ENCODE results near the gene ZNF787. TPM values are rescaled to one million over a fixed set of nuclear protein-coding genes. Genes with fewer than 3 reads are reported as not detected.
"Not testable (repeated sequence)": the region's sequence is repeated elsewhere in the genome, so short reads cannot be mapped to it uniquely, and the experiment has no call there.

ZNF787 gene
- total RNA-seq, 1 donor from 2014 or later: 11.3 TPM

DNA sequence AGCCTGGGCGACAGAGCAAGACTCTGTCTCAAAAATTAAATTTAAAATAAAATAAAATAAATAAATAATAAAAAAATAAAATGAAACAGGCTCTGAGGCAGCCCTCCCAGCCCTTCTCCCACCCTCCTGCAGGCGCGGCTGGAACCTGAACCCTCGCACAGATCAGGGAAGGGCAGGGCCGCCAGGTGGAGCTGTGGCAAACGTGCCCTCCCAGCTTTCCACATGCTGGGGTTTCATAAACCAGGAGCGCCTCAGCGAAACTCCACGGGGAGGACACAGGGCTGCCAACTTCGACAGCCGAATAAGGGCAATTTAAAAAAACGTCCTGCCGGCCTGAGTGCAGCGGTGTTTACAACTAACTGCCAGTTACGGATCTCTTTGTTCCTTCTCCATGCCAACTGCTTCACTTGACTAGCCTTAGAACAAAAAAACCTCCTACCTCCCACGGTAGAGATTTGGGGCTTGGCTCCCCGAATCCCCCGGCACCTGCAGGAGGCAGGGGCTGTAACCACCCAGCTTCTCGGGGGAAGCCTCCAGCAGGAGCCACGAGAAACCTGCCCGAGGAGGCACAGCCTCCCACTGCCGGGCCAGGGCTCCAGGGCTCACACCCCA lies 15.9 kb downstream of the ZNF787 start:
- peak; percentile 11 for DNase-seq

DNA sequence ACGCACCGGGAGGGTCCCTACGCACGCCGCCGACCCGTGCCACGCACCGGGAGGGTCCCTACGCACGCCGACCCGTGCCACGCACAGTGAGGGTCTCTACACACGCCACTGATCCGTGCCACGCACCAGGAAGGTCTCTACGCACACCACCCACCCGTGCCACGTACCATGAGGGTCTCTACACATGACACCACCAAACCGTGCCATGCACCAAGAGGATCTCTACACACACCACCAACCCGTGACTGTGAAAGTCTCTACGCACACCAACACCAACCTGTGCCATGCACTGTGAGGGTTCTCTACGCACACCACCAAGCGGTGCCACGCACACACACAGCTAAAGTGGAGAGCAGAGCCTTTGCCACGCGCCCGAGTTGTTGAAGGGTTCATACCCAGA lies 16.7 kb downstream of the ZNF787 start:
- no peak for DNase-seq

DNA sequence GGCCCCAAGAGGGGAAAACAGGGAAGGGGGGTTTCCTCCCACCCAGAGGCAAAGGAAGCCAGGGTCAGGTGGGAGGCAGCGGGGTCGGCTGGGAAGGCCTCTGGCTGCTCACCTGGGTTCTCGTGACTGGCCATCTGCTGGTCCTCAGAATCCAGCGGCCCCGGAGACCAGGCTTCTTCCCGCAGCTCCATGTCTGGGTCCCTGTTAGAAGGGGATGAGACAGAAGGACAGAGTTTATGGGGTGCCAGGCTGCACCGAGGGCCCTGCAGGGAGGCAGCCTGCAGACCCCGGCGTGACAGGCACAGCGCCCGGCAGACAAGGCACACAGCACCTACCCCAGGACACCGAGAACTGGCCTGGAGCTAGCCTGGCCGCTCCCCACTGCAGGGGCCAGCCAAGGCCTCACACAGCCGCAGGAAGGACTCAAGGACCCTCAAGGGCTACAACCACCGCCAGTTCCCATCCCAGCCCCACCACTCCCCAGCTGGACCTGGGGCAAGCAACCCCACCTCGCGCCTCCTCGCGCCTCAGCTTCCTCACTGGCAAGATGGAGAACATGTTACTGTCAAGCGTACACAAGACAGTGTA lies 18.0 kb downstream of the ZNF787 start:
- DNase-seq: no peak

DNA sequence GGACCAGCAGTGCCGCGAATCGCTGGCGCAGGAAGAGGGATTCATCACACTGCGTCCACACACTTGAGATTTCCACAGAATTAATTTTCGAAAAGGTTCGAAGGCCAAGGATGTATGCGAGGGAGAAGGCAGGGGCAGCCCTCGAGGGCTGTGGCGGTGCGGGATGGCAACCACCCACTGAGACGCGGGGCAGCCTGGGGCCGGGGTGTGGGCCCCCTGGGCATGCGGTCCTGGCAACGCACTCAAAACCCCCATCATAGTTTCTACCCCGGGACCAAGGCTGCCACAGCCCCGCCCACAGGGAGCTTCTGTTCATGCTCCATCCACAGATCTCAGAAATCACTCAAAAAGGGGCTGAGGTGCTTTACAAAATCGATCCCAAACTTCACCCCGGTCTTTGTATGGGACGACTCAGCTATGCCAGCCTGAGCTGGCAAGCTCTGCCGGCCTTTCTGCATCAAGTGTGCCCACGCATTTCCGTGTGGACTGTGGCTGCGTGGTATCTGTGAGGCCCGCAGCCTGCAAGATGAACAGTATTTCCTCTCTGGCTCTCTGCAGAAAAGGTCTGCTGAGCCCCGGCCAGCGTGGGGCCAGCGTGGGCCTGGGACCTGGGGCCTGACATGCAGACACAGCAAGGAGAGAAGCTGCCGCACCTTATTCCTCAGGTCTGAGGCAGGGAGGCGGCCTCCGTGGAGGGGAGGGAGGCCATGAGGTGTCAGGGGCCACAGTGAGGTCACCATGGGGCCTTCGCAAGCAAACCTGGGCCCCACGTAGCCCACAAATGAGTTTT lies 19.2 kb downstream of the ZNF787 start:
- DNase-seq: no peak

DNA sequence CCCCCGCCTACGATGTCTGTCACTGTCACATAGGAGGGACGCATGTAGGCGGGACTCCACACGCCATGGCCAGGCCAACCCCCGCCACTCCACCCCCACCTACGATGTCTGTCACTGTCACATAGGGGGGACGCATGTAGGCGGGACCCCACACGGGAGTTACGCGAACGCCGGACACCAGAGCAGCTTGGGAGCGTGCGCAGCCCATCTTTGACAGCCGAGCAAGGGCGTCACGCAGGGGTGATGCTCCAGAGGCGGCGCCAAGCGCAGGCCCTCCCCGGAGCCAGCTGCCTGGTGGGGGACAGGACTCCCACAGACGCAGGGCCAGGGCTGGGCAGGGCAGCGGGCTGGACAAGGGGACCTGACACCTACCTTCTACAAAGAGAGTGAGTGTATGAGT lies 20.0 kb downstream of the ZNF787 start:
- DNase-seq: no peak

DNA sequence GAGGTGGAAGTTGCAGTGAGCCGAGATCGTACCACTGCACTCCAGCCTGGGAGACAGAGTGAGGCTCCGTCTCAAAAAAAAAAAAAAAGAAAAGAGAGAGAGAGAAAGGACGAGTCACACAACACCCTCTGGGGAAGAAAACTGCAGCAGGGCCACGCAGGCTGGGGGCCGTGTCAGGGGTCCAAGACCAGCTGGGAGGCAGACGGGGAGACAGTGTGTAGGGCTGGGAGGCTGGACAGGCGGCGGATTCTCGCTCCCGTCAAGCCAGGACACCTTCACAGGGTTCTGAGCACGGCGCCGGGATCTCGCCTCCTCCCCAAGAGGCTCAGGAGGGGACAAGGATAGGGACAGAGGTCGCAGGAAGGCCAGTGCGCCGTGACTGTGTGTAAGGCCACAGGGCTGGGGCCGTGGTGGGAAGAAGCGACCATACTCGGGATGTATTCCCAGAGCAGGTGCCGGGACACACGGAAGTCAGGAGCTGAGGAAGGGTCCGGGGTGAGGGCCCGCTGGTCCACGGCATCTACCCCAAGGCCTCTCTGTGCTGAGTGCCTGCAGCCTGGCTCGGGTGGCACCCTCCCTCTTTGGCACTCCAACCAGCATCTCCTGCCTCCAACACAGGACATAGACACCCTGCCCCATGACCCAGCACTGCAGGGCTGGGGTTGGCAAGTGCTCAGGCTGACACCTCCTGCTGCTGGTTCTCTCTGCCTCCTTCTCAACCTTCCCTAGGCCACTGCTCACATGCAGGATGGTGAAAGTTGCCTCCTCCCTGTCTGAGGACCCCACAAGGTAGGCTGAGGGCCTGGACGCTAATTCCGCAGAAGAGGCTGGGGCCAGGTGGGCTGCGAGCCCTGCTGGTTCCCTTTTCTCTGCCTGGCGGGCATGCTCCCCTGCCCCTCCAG lies 21.2 kb downstream of the ZNF787 start:
- no peak for DNase-seq

DNA sequence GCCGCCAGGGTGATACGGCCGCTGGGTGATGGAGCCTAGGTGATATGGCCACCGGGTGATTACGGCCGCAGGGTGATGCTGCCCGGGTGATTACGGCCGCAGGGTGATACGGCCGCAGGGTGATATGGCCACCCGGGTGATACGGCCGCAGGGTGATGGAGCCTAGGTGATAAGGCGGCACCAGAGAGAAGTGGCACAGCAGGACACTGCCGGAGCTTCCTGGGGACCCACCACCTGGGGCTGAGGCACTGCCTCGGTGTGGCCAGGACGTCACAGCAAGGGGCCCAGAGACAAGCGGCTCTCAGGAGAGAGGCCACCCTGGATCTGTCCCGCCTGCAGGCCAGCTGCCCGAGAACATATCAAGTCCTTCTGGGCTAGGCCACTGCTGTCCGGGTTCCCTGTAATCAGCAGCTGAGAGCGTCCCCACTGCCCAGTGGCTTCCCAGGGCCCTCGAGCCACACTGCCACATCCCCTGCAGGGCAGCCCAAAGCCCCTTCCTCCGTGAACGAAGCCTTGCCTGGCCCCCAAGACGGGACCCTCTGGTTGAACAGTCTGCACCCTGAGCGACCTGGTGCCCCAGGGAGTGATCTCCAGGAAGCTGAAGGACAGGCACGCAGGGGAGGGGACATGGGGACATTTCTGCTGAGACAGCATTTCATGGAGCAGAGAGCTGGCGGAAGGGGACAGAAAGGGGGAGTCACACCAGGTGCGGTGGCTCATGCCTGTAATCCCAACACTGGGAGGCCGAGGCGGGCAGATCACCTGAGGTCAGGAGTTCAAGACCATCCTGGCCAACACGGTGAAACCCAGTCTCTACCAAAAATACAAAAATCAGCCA lies 22.1 kb downstream of the ZNF787 start:
- DNase-seq: no peak

DNA sequence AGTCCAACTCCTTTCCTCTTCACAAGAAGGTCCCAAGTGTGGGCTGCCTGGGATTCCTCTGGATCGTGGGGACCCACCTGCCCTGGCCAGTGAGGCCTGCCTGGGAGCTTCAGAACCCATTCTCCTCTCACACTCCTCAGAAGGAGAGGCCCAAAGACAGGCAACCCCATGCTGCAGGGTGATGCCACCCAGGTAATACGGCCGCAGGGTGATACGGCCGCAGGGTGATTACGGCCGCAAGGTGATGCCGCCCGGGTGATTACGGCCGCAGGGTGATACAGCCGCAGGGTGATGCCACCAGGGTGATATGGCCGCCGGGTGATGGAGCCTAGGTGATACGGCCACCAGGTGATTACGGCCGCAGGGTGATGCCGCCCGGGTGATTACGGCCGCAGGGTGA lies 22.9 kb downstream of the ZNF787 start:
- DNase-seq: not testable (repeated sequence)

DNA sequence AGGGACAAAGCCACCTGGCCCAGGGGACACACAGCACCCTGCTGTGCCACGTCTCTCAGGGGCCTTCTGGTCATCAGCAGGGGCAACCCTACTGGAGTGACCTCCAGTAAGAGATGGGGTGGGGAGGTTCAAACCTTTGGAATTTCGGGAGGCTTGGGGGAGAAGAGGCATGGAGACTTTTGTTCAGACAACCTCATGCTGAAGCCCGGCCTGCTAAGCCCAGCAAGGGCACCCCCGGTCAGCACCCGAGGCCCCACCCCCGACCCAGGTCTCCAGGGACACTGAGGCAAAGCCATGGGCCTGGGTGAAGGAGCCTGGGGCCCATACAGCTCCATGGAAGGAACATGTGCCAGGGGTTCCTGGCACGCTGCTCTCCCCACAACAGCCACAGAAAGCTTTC lies 23.3 kb downstream of the ZNF787 start:
- no peak for DNase-seq

DNA sequence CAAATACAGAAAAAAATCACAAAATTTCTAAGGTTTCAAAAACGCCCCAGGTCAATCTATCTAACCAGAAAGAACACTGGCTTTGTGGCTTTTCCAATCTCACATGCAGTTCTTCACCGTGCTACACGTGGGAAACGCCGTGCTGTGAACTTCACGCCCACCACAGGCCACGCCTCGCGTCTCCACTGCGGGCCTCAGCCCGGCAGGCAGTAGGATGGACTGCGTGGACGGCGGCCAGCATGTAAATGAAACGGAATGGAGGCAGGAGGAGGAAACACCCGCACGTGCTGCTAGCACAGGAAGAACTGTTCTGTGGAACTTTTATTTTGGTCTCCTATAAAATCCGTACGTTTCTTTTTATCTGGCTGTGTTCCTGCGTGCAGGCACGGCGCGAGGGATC lies 23.8 kb downstream of the ZNF787 start:
- no peak for DNase-seq

DNA sequence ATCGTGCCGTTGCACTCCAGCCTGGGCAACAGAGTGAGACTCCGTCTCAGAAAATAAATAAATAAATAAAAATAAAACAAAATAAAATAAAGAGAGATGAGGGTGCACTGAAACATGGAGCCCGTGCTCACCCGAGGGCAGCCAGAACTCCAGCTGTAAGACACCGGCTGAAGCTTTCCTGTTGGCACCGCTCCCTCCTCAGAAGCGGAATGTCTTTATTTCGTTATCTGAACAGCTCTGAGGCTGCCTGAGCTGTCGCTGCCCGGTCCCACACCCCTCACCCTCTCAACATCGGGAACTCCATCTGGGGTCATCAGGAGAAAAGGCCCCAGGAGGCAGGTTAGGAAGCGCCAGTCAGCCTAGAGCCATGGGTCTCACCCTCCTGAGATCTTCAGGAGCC lies 24.4 kb downstream of the ZNF787 start:
- no peak for DNase-seq

DNA sequence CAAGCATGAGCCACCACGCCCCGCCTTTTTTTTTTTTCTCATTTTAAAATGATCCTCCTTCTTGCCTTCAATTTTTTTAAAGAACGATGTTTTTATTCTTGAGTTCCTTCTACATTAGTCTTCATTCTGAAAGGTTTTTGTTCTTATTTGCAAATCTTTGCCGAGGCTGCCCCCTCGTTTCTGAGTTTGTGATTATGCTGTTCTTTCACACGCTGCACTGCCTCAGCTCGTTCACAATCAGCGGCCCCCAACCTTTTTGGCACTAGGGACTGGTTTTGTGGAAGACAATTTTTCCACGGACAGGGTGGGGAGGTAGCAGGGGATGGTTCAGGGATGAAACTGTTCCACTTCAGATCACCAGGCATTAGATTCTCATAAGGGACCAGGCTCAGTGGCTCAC lies 26.6 kb downstream of the ZNF787 start:
- no peak for DNase-seq

DNA sequence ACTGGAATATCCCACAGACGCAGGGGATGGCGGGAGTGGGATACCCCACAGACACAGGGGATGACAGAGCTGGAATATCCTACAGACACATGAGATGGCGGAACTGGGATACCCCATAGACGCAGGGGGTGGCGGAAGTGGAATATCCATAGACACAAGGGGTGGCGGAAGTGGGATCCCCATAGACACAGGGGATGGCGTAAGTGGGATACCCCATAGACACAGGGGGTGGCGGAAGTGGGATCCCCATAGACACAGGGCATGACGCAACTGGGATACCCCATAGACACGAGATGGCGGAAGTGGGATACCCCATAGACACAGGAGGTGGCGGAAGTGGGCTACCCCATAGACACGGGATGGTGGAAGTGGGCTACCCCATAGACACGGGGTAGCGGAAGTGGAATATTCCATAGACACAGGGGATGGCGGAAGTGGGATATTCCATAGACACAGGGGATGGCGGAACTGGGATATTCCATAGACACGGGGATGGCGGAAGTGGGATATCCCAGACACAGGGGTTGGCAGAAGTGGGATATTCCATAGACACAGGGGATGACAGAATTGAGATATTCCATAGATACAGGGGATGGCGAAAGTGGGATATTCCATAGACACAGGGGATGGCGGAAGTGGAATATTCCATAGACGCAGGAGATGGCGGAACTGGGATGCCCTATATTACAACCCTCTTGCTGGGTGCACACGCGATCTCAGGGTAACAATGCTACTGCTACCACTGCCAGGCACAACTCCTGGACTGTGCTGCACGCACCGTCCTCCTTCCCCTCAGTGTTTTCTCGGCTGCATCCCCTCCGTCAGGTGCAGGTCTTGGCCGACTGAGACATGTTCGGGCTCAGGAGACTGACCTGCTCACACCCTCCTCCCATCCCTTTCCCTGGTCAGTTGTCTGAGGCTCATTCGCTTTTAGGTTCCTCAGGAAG lies 28.1 kb downstream of the ZNF787 start:
- DNase-seq: no peak

DNA sequence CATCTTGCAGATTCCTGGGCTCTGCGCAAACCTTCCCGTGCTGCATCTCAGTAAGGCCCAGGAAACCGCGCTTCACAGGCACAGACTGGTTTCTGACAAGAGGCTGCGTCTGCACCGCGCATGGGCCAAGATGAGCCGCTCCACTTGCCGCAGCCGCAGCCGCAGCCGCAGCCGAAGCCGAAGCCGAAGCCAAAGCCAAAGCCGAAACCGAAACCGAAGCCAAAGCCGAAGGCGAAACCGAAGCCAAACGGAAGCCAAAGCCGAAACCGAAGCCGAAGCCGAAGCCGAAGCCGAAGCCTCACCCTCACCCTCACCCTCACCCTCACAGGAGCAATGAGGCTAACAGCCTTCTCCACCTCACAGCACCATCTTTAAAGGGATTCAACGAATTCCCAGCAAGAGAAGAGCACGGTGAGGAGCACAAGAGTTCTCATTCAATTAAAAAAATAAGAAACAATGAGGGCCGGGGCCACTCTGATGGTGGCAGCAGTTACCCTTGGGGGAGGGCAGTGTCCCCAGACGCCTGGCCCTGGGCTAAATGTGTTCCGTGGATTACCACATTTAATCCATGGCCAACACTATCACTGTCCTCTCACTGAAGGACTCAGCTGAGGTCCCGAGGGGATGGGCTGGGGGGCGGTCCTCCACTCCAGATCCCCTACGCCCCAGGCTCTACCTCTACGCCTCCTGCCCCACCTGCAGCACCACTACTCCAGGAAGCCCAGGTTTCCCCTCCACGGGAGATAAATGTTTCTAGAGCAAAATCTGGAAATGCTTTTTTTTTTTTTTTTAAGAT lies 29.1 kb downstream of the ZNF787 start:
- no peak for DNase-seq

DNA sequence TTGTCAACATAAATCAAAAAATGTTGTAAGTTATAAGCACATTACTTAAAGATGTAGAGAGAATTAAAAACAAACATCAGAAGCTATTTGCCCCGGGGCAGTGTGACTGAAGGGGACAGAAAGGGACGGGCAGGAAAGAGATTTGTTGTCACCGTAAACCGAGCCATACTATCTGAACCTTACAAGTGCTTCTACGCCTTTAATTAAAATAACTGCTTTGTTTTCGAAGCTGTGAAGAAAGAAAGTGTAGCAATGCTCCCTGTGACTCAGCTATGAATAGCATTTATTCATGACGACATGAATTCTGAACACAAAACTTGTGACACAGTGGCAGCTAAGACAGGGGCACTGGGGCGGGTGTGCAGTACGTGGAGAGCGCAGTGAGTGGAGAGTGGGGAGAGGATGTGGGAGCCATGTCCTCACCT lies 30.0 kb downstream of the ZNF787 start:
- no peak for DNase-seq

DNA sequence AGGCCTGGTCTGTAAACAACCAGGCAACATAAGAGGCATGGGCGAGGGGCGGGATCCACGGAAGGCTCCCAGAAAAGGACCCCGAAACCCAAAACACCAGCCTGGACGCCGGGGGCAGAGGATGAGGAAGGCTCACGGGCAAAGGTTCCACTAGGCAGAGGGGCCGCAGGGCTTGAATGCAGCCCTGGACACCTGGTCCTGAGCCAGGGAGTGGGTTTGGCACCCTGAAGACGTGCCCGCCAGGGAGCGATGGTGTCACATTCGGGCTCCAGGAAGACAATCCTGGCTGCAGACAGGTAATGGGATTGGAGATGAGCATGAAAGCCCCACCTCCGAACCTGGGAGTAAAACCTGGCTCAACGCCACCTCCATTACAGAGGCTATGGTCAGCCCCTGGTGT lies 31.8 kb downstream of the ZNF787 start:
- DNase-seq: no peak

DNA sequence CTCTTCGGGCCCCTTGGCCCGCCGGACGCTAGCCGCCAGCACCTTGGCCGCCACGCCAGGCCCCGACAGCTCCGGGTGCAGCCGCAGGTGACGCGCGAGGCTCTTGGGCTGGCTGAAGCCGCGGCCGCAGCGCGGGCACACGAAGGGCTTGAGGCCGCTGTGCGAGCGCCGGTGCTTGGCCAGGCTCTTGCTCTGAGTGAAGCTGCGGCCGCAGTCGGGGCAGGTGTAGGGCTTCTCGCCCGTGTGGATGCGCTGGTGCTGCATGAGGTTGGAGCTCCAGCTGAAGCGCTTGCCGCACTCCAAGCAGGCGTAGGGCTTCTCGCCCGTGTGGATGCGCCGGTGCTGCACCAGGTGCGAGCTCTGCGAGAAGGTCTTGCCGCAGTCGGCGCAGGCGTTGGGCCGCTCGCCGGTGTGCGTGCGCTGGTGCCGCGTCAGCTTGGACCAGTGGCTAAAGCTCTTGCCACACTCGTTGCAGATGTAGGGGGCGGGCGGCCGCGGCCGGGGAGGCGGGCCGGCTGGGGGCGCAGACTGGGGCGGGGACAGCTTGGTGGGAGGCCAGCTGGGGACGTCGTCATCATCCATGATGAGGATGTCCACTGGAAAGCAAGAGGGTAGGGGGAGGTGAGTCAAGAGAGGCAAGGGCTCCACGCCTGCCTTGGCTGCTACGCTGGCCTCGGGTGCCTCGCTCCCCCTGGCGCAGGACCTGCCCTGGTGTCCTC lies 32.4 kb downstream of the ZNF787 start:
- no peak for DNase-seq

DNA sequence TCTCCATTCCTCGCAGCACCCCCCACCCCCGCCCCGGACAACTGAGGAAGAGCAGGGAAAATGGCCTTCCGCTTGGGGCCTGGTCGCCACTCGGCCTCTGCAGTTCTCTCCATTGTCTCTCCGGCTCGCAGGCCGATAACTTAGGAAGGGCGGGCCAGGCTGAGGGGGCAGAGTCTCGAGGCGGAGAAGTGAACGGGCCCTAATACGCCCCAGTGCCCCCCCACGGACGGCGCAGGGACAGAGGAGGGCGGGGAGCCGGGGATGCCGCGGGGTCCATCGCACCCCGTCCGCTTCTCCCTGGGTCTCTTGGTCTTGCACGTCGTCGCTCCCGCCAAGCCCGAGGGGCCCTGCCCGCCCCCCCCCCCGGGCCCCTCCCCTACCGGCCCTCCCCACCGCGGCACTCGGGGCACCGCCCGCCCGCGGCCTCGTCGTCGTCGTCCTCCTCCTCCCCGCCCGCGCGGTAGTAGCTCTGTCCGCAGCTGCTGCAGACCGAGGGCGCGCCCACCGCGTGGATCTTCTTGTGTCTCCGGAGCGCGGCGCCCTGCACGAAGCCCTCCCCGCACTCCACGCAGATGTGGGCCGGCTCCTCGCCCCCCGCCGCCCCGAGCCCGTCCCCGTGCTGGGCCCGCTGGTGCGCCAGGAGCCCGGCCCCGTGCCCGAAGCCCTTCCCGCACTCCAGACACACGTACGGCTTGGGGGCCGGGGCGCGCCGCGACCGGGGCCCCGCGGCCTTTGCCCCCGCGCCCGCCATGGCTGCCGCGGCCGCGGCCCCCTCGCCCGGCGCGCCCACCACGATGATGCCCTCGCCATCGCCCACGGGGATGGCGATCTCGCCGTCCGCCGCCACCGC lies 33.2 kb downstream of the ZNF787 start:
- DNase-seq: no peak
